ENCODE measurements around the gene C16orf46.

C16orf46 gene

DNA sequence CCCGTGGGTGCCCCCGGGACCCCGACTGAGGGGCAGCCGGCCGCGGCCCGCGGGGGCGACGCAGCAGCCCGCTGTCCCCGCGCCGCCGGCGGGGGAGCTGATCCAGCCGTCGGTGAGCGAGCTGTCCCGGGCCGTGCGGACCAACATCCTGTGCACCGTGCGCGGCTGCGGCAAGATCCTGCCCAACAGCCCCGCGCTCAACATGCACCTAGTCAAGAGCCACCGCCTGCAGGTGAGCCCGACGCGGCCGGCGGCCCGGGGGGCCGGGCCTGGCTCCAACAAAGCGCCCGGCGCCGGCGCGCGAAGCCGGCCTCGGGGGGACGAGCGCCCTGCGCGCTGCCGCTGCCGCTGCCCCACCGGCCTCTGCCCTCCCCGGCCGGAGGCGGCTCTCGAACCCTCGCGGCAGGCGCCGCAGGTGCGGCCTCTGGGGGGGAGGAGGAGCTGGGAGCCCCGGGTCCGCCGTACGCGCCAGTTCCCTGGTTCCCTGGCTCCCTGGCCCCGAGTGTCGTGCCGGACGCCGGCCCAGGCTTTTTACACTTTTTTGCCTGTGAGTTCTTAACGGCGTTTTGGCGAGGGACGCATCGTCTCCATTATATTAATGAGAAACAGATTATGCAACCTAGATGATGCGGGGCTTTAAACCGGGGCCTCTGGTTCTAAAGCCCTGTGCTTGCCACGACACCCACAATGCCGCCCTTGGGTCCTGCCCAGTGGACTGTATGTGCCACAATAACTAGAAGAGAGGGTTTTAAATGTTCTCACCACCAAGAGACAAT, 40.9 kb downstream of the C16orf46 start:
- Histone ChIP-seq H3K27me3 (ENCODE audit: low read depth, low read length) (no peaks in the 10 kb centered on the region), H3K9ac (ENCODE audit: low read length) (peak overlapping the region; percentile 59), H3K27ac (ENCODE audit: low read length) (no peak overlapping the region), H3K9me3 (ENCODE audit: insufficient read depth, low read length) (no peaks in the 10 kb centered on the region), H3K4me1 (ENCODE audit: low read length) (peaks cover 10% of the 10 kb centered on the region), H3K4me2 (ENCODE audit: low read length) (peak overlapping the region; percentile 88), H3K79me2 (ENCODE audit: low read length) (peaks cover 35% of the 10 kb centered on the region), H4K20me1 (ENCODE audit: insufficient read depth, low read length) (no peaks in the 10 kb centered on the region), H2AFZ (ENCODE audit: low read depth, low read length) (no peak overlapping the region; the same call in 1 of the 2 replicates), H3K36me3 (replicated peaks; ENCODE audit: low read depth, low read length) (peaks cover 3% of the 10 kb centered on the region), H3K4me3 (ENCODE audit: low read length) (peak overlapping the region; percentile 92)
- TF ChIP-seq, protein P1, sequence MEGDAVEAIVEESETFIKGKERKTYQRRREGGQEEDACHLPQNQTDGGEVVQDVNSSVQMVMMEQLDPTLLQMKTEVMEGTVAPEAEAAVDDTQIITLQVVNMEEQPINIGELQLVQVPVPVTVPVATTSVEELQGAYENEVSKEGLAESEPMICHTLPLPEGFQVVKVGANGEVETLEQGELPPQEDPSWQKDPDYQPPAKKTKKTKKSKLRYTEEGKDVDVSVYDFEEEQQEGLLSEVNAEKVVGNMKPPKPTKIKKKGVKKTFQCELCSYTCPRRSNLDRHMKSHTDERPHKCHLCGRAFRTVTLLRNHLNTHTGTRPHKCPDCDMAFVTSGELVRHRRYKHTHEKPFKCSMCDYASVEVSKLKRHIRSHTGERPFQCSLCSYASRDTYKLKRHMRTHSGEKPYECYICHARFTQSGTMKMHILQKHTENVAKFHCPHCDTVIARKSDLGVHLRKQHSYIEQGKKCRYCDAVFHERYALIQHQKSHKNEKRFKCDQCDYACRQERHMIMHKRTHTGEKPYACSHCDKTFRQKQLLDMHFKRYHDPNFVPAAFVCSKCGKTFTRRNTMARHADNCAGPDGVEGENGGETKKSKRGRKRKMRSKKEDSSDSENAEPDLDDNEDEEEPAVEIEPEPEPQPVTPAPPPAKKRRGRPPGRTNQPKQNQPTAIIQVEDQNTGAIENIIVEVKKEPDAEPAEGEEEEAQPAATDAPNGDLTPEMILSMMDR (IDR thresholded peaks at IDR 0.05; ENCODE audit: low read depth, low read length), result no peak
- no peak for TF ChIP-seq EZH2phosphoT487 (IDR thresholded peaks at IDR 0.05; ENCODE audit: low read depth)

DNA sequence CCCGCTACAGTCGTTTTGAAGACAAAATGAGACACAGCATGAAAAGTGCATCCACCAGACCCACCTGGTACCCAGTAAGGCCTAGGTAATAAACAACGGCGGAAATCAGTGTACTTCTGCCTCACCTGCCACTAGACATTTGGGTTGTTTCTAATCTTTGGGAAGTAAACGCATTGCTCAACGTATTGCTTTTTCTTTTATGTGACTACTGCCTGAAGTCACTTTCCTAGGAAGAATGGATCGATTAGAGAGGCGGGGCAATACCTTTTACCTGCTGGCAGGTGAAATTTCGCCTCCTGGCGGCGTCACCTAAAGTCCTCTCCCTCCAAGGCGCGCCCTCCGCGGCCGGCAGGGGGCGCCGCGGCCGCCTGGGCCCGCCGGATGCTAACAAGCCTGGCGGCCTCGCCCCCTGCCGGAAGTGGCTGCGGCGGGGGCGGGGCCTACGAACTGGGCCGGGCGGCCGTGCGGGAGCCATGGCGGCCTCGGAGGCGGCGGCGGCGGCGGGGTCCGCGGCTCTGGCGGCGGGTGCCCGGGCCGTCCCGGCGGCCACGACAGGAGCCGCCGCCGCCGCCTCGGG, 41.6 kb downstream of the C16orf46 start, which contains the start of gene ATMIN:
Gene ATMIN (plus strand): TSS at position 445 of the 577 bp plus-strand sequence. CDS start 29 bp downstream, at position 474.
- peaks cover 3% of the 10 kb centered on the region for H3K36me3 ChIP-seq (replicated peaks; ENCODE audit: low read depth, low read length)
- no peaks in the 10 kb centered on the region for H3K9me3 ChIP-seq (ENCODE audit: insufficient read depth, low read length)
- peaks cover 10% of the 10 kb centered on the region for H3K4me1 ChIP-seq (ENCODE audit: low read length)
- peaks cover 35% of the 10 kb centered on the region for H3K79me2 ChIP-seq (ENCODE audit: low read length)
- TF ChIP-seq EZH2phosphoT487 (IDR thresholded peaks at IDR 0.05; ENCODE audit: low read depth), result no peak
- TF ChIP-seq, protein P1 (IDR thresholded peaks at IDR 0.05; ENCODE audit: low read depth, low read length), result peak; percentile 98
- no peaks in the 10 kb centered on the region for H3K27me3 ChIP-seq (ENCODE audit: low read depth, low read length)
- H3K27ac ChIP-seq (ENCODE audit: low read length), result no peak within 1 kb of the TSS
- H3K4me3 ChIP-seq (ENCODE audit: low read length), result peak within 1 kb of the TSS; percentile 92
- no peaks in the 10 kb centered on the region for H4K20me1 ChIP-seq (ENCODE audit: insufficient read depth, low read length)
- peak within 1 kb of the TSS; percentile 4; the same call in 1 of the 2 replicates for H2AFZ ChIP-seq (ENCODE audit: low read depth, low read length)
- H3K4me2 ChIP-seq (ENCODE audit: low read length), result peak within 1 kb of the TSS; percentile 88
- H3K9ac ChIP-seq (ENCODE audit: low read length), result peak within 1 kb of the TSS; percentile 59

DNA sequence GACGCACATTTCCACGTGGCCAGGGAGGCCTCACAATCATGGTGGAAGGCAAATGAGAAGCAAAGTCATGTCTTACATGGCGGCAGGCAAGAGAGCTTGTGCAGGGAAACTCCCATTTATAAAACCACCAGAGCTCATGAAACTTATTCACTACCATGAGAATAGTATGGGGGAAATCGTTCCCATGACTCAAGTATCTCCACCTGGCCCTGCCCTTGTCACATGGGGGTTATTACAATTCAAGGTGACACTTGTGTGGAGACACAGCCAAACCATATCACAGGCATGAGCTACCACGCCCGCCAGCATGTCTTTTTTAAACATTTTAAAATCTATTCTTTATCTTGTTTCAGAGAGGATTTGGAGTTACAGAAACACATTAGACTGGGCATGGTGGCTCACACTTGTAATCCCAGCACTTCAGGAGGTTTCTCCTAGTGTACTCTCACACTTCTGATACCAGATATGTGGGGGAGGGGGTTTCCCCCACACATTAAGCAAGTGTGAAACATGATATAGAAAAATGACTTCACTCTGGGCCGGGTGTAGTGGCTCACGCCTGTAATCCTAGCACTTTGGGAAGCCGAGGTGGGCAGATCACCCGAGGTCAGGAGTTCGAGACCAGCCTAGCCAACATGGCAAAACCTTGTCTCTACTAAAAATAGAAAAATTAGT, 47.0 kb downstream of the C16orf46 start:
- no peaks in the 10 kb centered on the region for H3K27me3 ChIP-seq (ENCODE audit: low read depth, low read length)

More for the DNA sequence above, 47.0 kb downstream of the C16orf46 start:
- Histone ChIP-seq H3K4me1 (ENCODE audit: low read length) (no peaks in the 10 kb centered on the region), H3K9ac (ENCODE audit: low read length) (no peak overlapping the region), H2AFZ (ENCODE audit: low read depth, low read length) (no peak overlapping the region), H3K27ac (ENCODE audit: low read length) (no peak overlapping the region), H3K36me3 (replicated peaks; ENCODE audit: low read depth, low read length) (peaks cover 16% of the 10 kb centered on the region), H3K4me3 (ENCODE audit: low read length) (no peak overlapping the region), H4K20me1 (ENCODE audit: insufficient read depth, low read length) (no peaks in the 10 kb centered on the region), H3K4me2 (ENCODE audit: low read length) (no peak overlapping the region), H3K9me3 (ENCODE audit: insufficient read depth, low read length) (no peaks in the 10 kb centered on the region), H3K79me2 (ENCODE audit: low read length) (no peaks in the 10 kb centered on the region)
- TF ChIP-seq EZH2phosphoT487 (IDR thresholded peaks at IDR 0.05; ENCODE audit: low read depth), result no peak
- TF ChIP-seq, protein P1 (IDR thresholded peaks at IDR 0.05; ENCODE audit: low read depth, low read length), result no peak
